B cell (primary cell): ENCODE data around the gene HOXD4.

ENCODE experiments used
- EZH2 ChIP-seq: IDR thresholded peaks from 2 replicates; pipeline ENCODE4 v1.6.1; 2012; ENCODE audit warnings: borderline replicate concordance, low read depth, mild to moderate bottlenecking, moderate library complexity, low read length; ENCODE audit not compliant: insufficient read depth, poor library complexity, severe bottlenecking
- TF ChIP-seq, protein P1 (sequence below): fragments of 200-600 bp; IDR thresholded peaks from one replicate; pipeline ENCODE4 v1.8.0; 2022; ENCODE audit warnings: antibody characterized with exemption, mild to moderate bottlenecking

DNA sequence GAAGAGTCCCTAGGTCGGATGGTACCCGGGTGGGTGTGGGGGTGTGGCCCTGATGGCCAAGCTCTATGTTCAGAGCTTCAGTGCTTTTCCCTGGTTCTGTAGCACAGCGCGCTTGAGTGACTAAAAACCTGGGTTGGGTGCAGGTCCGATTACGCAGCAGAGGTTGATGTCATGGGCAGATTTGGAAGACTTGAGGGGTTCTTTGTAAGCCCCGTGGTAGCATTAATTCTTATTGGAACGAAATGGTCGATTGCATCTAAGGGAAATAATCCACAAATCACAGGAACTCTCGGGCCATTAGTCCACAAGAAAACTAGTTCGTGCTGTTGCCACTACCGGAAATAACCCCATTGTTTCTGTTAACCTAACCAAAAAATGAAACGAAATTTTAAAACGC is 12.8 kb upstream of the HOXD4 start:
- TF ChIP-seq, protein P1, sequence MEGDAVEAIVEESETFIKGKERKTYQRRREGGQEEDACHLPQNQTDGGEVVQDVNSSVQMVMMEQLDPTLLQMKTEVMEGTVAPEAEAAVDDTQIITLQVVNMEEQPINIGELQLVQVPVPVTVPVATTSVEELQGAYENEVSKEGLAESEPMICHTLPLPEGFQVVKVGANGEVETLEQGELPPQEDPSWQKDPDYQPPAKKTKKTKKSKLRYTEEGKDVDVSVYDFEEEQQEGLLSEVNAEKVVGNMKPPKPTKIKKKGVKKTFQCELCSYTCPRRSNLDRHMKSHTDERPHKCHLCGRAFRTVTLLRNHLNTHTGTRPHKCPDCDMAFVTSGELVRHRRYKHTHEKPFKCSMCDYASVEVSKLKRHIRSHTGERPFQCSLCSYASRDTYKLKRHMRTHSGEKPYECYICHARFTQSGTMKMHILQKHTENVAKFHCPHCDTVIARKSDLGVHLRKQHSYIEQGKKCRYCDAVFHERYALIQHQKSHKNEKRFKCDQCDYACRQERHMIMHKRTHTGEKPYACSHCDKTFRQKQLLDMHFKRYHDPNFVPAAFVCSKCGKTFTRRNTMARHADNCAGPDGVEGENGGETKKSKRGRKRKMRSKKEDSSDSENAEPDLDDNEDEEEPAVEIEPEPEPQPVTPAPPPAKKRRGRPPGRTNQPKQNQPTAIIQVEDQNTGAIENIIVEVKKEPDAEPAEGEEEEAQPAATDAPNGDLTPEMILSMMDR = no peak
- no peak for TF ChIP-seq EZH2
